ENCODE data around the gene EXOC3L4. TPM values are rescaled to one million over a fixed set of nuclear protein-coding genes. Genes with fewer than 3 reads are reported as not detected.

The EXOC3L4 gene
- not detected in 2 replicates for total RNA-seq

GRCh38 chr14:103094406-103095209, at the start of gene EXOC3L4:
EXOC3L4 (plus strand) TSS chr14:103094725; CDS start chr14:103100220, 5,495 bp downstream.

GRCh38 chr14:103057372-103058163, 37.0 kb upstream of the EXOC3L4 start, which contains the start of gene CDC42BPB:
CDC42BPB (minus strand) TSS chr14:103057549; CDS start chr14:103057173, 376 bp downstream.

GRCh38 chr14:103084021-103084919, 10.3 kb upstream of the EXOC3L4 start, which contains the start of gene LBHD2:
LBHD2 (plus strand) TSS chr14:103084210; CDS start chr14:103086013, 1,803 bp downstream.

GRCh38 chr14:103122947-103123633, 28.6 kb downstream of the EXOC3L4 start, which contains the start of gene TNFAIP2:
TNFAIP2 (plus strand) TSS chr14:103123461; CDS start chr14:103126458, 2,997 bp downstream.

Other genes with a start within 250 kb of the EXOC3L4 start
- gene AMN, start 172.1 kb upstream of the EXOC3L4 start, total RNA-seq = 0.09 and 0.19 TPM in 2 replicates
- gene CDC42BPB, start 37.2 kb upstream of the EXOC3L4 start, total RNA-seq = 91.7 and 139 TPM in 2 replicates
- gene LBHD2, start 10.5 kb upstream of the EXOC3L4 start, total RNA-seq = not detected in 2 replicates
- 27.3 and 37.9 TPM in 2 replicates for gene TNFAIP2, start 28.7 kb downstream of the EXOC3L4 start, total RNA-seq
- 129 and 162 TPM in 2 replicates for gene EIF5, start 239.5 kb downstream of the EXOC3L4 start, total RNA-seq